Neutrophil (primary cell): ENCODE measurements around the gene GAB1.

Experiments used
- H3K27ac ChIP-seq: fragments of 200-600 bp; sonication (generic); 2 replicates; pipeline ENCODE4 v1.5.1; 2016; ENCODE audit warnings: mild to moderate bottlenecking, moderate library complexity
- H3K27me3 ChIP-seq: fragments of 200-600 bp; sonication (generic); 2 replicates; pipeline ENCODE4 v1.6.0; 2016; ENCODE audit warnings: mild to moderate bottlenecking
- H3K36me3 ChIP-seq: fragments of 200-600 bp; sonication (generic); 2 replicates; pipeline ENCODE4 v1.5.1; 2017
- H3K4me1 ChIP-seq, 2 experiments: fragments of 200-600 bp in 1 of 2; sonication (generic) in 1 of 2; 1 replicate in 1 of 2; 2 replicates in 1 of 2; pipeline versions ENCODE4 v1.5.1 to v1.6.1; 2013 to 2016; ENCODE audit warnings: low read depth in 1 of 2, low read length in 1 of 2, mild to moderate bottlenecking in 1 of 2, moderate library complexity in 1 of 2; ENCODE audit not compliant: control insufficient read depth in 1 of 2, insufficient read depth in 1 of 2
- H3K4me3 ChIP-seq, 2 experiments: fragments of 200-600 bp in 1 of 2; sonication (generic) in 1 of 2; 1 replicate in 1 of 2; 2 replicates in 1 of 2; pipeline ENCODE4 v1.5.1; 2013 to 2016; ENCODE audit warnings: low read depth in 1 of 2, low read length in 1 of 2, mild to moderate bottlenecking in 1 of 2, moderate library complexity in 1 of 2
- H3K9me3 ChIP-seq: fragments of 200-600 bp; sonication (generic); 2 replicates; pipeline ENCODE4 v1.5.1; 2016
- TF ChIP-seq, protein P1 (sequence below): fragments of 200-600 bp; sonication (generic); IDR thresholded peaks from 2 replicates; pipeline ENCODE4 v1.5.1; 2016; ENCODE audit warnings: antibody characterized with exemption

GAB1 gene

DNA sequence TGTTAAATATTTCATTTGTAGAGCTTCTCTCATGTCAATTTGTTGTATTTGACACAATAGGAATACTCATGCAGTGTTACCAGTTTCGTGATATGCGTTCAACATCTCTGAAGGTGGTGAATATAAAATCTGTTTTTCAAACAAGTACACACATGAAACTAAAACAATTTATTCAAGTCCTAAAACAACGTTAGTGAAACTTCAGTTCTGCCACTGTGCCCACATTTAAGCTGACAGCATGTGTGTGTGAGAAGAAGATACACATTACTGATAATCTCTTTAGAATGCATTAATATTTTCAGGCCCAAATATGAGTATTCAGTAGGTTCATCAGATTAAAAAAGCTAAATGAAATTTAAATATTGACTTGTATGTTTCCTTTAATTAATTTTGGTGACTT, 21.7 kb downstream of the GAB1 start:
- TF ChIP-seq, protein P1, sequence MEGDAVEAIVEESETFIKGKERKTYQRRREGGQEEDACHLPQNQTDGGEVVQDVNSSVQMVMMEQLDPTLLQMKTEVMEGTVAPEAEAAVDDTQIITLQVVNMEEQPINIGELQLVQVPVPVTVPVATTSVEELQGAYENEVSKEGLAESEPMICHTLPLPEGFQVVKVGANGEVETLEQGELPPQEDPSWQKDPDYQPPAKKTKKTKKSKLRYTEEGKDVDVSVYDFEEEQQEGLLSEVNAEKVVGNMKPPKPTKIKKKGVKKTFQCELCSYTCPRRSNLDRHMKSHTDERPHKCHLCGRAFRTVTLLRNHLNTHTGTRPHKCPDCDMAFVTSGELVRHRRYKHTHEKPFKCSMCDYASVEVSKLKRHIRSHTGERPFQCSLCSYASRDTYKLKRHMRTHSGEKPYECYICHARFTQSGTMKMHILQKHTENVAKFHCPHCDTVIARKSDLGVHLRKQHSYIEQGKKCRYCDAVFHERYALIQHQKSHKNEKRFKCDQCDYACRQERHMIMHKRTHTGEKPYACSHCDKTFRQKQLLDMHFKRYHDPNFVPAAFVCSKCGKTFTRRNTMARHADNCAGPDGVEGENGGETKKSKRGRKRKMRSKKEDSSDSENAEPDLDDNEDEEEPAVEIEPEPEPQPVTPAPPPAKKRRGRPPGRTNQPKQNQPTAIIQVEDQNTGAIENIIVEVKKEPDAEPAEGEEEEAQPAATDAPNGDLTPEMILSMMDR = no peak
- Histone ChIP-seq H3K9me3 (no peaks in the 10 kb centered on the region), H3K27ac (peak overlapping the region; percentile 80), H3K4me3 (peak overlapping the region in 1 of 2 experiments; percentile 29), H3K36me3 (no peaks in the 10 kb centered on the region), H3K4me1 (peaks cover 24 to 25% of the 10 kb centered on the region in 2 experiments), H3K27me3 (no peaks in the 10 kb centered on the region)

- TF ChIP-seq, protein P1 = no peak
- Histone ChIP-seq H3K4me3 (peak overlapping the region; percentile 18 to 29), H3K4me1 (peaks cover 24 to 25% of the 10 kb centered on the region in 2 experiments), H3K27me3 (no peaks in the 10 kb centered on the region), H3K9me3 (no peaks in the 10 kb centered on the region), H3K27ac (peak overlapping the region; percentile 80), H3K36me3 (no peaks in the 10 kb centered on the region)
Measured at GRCh38 chr4:143358923-143359643, 22.4 kb downstream of the GAB1 start.

DNA sequence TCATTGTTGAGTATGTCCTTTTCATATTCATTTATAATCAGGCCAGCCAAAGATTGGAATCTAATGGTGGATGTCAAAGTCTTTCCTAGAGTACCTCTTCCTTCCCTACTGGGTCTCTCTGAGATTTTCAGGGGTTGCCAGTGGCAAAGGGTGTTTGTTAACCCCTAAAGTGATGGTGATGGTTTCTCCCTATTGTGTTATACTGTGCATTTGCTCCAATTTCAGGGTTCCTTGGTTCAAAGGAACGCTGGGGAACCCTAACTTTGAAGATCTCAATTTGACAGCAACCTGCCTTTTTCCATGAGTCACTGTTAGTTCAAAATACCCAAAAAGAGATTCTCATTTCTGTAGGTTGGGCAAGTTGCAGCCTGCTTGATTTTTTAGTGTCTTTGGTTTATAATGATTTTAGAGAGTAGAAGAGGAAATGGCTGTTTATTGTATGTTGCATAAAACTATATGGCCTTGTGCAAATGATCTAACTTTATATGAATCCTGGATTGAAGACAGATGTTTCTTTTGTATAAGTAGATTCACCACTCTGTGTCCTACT, 23.0 kb downstream of the GAB1 start:
- no peaks in the 10 kb centered on the region for H3K36me3 ChIP-seq
- peaks cover 24 to 25% of the 10 kb centered on the region in 2 experiments for H3K4me1 ChIP-seq
- H3K27me3 ChIP-seq = no peaks in the 10 kb centered on the region
- H3K27ac ChIP-seq = peak overlapping the region; percentile 80
- no peaks in the 10 kb centered on the region for H3K9me3 ChIP-seq
- H3K4me3 ChIP-seq = peak overlapping the region; percentile 9 to 29
- TF ChIP-seq, protein P1 = no peak

GRCh38 chr4:143360838-143361625, 24.4 kb downstream of the GAB1 start:
- Histone ChIP-seq H3K27ac (no peak overlapping the region), H3K36me3 (no peaks in the 10 kb centered on the region), H3K4me1 (peaks cover 24 to 25% of the 10 kb centered on the region in 2 experiments), H3K9me3 (no peaks in the 10 kb centered on the region), H3K4me3 (no peak overlapping the region), H3K27me3 (no peaks in the 10 kb centered on the region)
- TF ChIP-seq, protein P1 = no peak

DNA sequence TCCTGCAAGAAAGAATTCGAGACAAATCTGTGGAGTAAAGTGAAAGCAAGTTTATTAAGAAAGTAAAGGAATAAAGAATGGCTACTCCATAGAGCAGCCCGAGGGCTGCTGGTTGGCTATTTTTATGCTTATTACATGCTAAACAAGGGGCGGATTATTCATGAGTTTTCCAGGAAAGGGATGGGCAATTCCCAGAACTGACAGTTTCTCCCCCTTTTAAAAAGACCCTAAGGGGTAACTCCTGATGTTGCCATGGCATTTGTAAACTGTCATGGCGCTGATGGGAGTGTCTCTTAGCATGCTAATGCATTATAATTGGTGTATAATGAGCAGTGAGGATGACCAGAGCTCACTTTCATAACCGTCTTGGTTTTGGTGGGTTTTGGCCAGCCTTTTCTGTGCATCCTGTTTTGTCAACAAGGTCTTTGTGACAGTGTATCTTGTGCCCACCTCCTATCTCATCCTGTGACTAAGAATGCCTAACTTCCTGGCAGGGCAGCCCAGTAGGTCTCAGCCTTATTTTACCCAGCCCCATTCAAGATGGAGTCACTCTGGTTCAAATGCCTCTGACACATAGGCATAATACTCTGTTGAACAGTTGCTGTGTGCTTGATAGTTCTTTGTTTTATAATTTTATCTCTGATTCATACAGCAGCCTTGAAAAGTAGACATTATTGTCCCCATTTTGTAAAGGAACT, 25.8 kb downstream of the GAB1 start:
- no peak overlapping the region for H3K27ac ChIP-seq
- H3K4me3 ChIP-seq = no peak overlapping the region
- H3K27me3 ChIP-seq = no peaks in the 10 kb centered on the region
- peaks cover 21 to 24% of the 10 kb centered on the region in 2 experiments for H3K4me1 ChIP-seq
- H3K36me3 ChIP-seq = no peaks in the 10 kb centered on the region
- H3K9me3 ChIP-seq = no peaks in the 10 kb centered on the region
- TF ChIP-seq, protein P1 = no peak
